SK-N-SH (cell line): ENCODE results near the gene LY6G6D. TPM values are rescaled to one million over a fixed set of nuclear protein-coding genes. Genes with fewer than 3 reads are reported as not detected.

Experiments
- CTCF ChIA-PET: fragments of 300-600, 350-600 bp; formaldehyde crosslinking; extraction: SDS; loops from one replicate; lab custom pipeline; 2021; lab: Yijun Ruan, JAX
- POLR2A ChIA-PET: fragments of 350-600 bp; sonication (Branson Sonifier 250); formaldehyde crosslinking; extraction: SDS; loops from one replicate; lab custom pipeline; 2020; ENCODE audit warnings: antibody characterized with exemption, inconsistent platforms; lab: Yijun Ruan, JAX
- DNase-seq: peaks from one replicate; pipeline ENCODE4 v3.0.0; 2012
- H2AFZ ChIP-seq: fragments of 200-600 bp; sonication (generic); 2 replicates; pipeline ENCODE4 v1.8.1; 2016; ENCODE audit warnings: antibody characterized with exemption, mild to moderate bottlenecking, low read depth
- H3F3A ChIP-seq: fragments of 200-600 bp; sonication (generic); replicated peaks from 2 replicates; pipeline ENCODE3; 2016; ENCODE audit warnings: antibody characterized with exemption, mild to moderate bottlenecking; ENCODE audit not compliant: insufficient read depth
- H3K27ac ChIP-seq, 2 experiments: fragments of 200-500 bp in 1 of 2; fragments of 200-600 bp in 1 of 2; sonication (Bioruptor generic) in 1 of 2; sonication (generic), shearing (Covaris generic) in 1 of 2; 2 replicates each; pipeline versions ENCODE4 v1.5.1 to v1.6.1; 2014 to 2016; ENCODE audit warnings: low read depth in 2 of 2, inconsistent platforms in 1 of 2, low read length in 1 of 2, mild to moderate bottlenecking in 1 of 2, mixed read lengths in 1 of 2
- H3K27me3 ChIP-seq: fragments of 200-600 bp; sonication (generic), shearing (Covaris generic); 2 replicates; pipeline ENCODE4 v1.6.1; 2016; ENCODE audit warnings: mixed run types; ENCODE audit not compliant: insufficient read depth
- H3K36me3 ChIP-seq, 2 experiments: fragments of 200-500 bp in 1 of 2; fragments of 200-600 bp in 1 of 2; sonication (Bioruptor generic) in 1 of 2; sonication (generic) in 1 of 2; replicated peaks in 1 of 2; 2 replicates each; pipeline versions ENCODE3 to v1.5.1; 2014 to 2016; ENCODE audit warnings: low read length in 1 of 2, mild to moderate bottlenecking in 1 of 2; ENCODE audit not compliant: insufficient read depth in 2 of 2, control insufficient read depth in 1 of 2
- H3K4me1 ChIP-seq, 2 experiments: fragments of 200-500 bp in 1 of 2; fragments of 200-600 bp in 1 of 2; sonication (Bioruptor generic) in 1 of 2; sonication (generic), shearing (Covaris generic) in 1 of 2; 2 replicates each; pipeline versions ENCODE4 v1.5.1 to v1.6.1; 2014 to 2016; ENCODE audit warnings: low read depth in 1 of 2, low read length in 1 of 2, mixed run types in 1 of 2; ENCODE audit not compliant: insufficient read depth in 2 of 2, control insufficient read depth in 1 of 2
- H3K4me2 ChIP-seq: fragments of 200-600 bp; sonication (generic), shearing (Covaris generic); 2 replicates; pipeline ENCODE4 v1.6.1; 2017; ENCODE audit warnings: mixed run types
- H3K4me3 ChIP-seq, 2 experiments: fragments of 200-500 bp in 1 of 2; fragments of 200-600 bp in 1 of 2; sonication (Bioruptor generic) in 1 of 2; sonication (generic), shearing (Covaris generic) in 1 of 2; 2 replicates each; pipeline versions ENCODE4 v1.5.1 to v1.8.1; 2014 to 2016; ENCODE audit warnings: low read depth in 2 of 2, inconsistent platforms in 1 of 2, low read length in 1 of 2, mild to moderate bottlenecking in 1 of 2, mixed read lengths in 1 of 2, moderate library complexity in 1 of 2
- H3K79me2 ChIP-seq: fragments of 200-600 bp; sonication (generic); 2 replicates; pipeline ENCODE4 v1.8.1; 2017; ENCODE audit warnings: mild to moderate bottlenecking; ENCODE audit not compliant: insufficient read depth
- H3K9ac ChIP-seq: fragments of 200-600 bp; sonication (generic); 2 replicates; pipeline ENCODE4 v1.6.1; 2017; ENCODE audit warnings: mixed run types
- H3K9me2 ChIP-seq: fragments of 200-600 bp; sonication (generic); 2 replicates; pipeline ENCODE4 v1.6.1; 2017; ENCODE audit warnings: mixed run types
- H3K9me3 ChIP-seq: fragments of 200-600 bp; sonication (generic); 2 replicates; pipeline ENCODE4 v1.6.1; 2017; ENCODE audit warnings: mixed run types, mild to moderate bottlenecking, moderate library complexity
- H4K20me1 ChIP-seq: fragments of 200-600 bp; sonication (generic); 2 replicates; pipeline ENCODE4 v1.6.1; 2017; ENCODE audit warnings: mild to moderate bottlenecking, mixed run types; ENCODE audit not compliant: insufficient read depth
- CTCF ChIP-seq: fragments of 200-600 bp; sonication (generic); IDR thresholded peaks from 2 replicates; pipeline ENCODE4 v1.6.1; 2017; ENCODE audit warnings: antibody characterized with exemption, mild to moderate bottlenecking, moderate library complexity
- MAX ChIP-seq: IDR thresholded peaks from 2 replicates; pipeline ENCODE4 v1.4.0; 2012; ENCODE audit warnings: low read depth
- NRF1 ChIP-seq: IDR thresholded peaks from 2 replicates; pipeline ENCODE4 v1.6.1; 2012; ENCODE audit warnings: low read depth, mild to moderate bottlenecking, low read length
- PBX3 ChIP-seq: IDR thresholded peaks from 2 replicates; pipeline ENCODE4; 2012
- RAD21 ChIP-seq: IDR thresholded peaks from 2 replicates; pipeline ENCODE4 v1.6.1; 2012; ENCODE audit warnings: mild to moderate bottlenecking, low read length
- RFX5 ChIP-seq: IDR thresholded peaks from 2 replicates; pipeline ENCODE4 v1.6.1; 2012; ENCODE audit warnings: mild to moderate bottlenecking, improper control_type of control experiment, low read length
- TAF1 ChIP-seq: IDR thresholded peaks from 2 replicates; pipeline ENCODE4 v1.6.1; 2012; ENCODE audit warnings: low read depth, mild to moderate bottlenecking, low read length, moderate library complexity, borderline replicate concordance
- TCF12 ChIP-seq: IDR thresholded peaks from 2 replicates; pipeline ENCODE4 v1.4.0; 2012
- USF2 ChIP-seq: fragments of 150-350 bp; IDR thresholded peaks from 2 replicates; pipeline ENCODE4 v1.6.1; 2017; ENCODE audit warnings: antibody characterized with exemption, low read length, low read depth, borderline replicate concordance
- ZBTB33 ChIP-seq: IDR thresholded peaks from 2 replicates; pipeline ENCODE4 v1.4.0; 2012; ENCODE audit warnings: low read depth, borderline replicate concordance
- WGBS: methylation state at CpG from one replicate; pipeline ENCODE4 v1.1.6; 2017; ENCODE audit warnings: low lambda C conversion rate; 5-methylcytosine and 5-hydroxymethylcytosine counted together
- polyA plus RNA-seq, 3 experiments: library from polyadenylated mRNA; depleted of rRNA; stranded (reverse); fragments of >200 nt; gene quantifications; 2 replicates each; pipeline ENCODE4 v1.2.3, GENCODE V29; 2012

LY6G6D gene
- polyA plus RNA-seq, 1 of the 3 experiments (the other 2 are of a cell fraction), result not detected

- Histone ChIP-seq H3K9me3 (no peaks in the 10 kb centered on the region), H3K4me1 (peaks cover 0 to 15% of the 10 kb centered on the region in 2 experiments; a peak in 2 of 4 replicates), H3K4me2 (no peak overlapping the region), H3K27ac (no peak overlapping the region), H3K36me3 (peaks cover 13 to 31% of the 10 kb centered on the region in 2 experiments), H3K4me3 (no peak overlapping the region), H3K79me2 (peaks cover 33% of the 10 kb centered on the region), H3K9ac (no peak overlapping the region), H3K9me2 (no peaks in the 10 kb centered on the region), H3K27me3 (no peaks in the 10 kb centered on the region), H2AFZ (no peak overlapping the region), H4K20me1 (no peaks in the 10 kb centered on the region), H3F3A (no peaks in the 10 kb centered on the region)
- DNase-seq, result no peak
- WGBS, result 71% methylated on average over 3 of the region's 3 CpGs
- ChIA-PET CTCF (interaction anchor here (0.7 kb wide), 1 partner anchor 201 kb away, joined by 3 read pairs; no protein-coding TSS in a partner anchor), POLR2A (no interaction called here)
- TF ChIP-seq TAF1 (no peak), MAX (no peak)
Measured at GRCh38 chr6:31697555-31697954, 17.6 kb upstream of the LY6G6D start.

GRCh38 chr6:31700740-31701401 lies 14.3 kb upstream of the LY6G6D start:
- no peak for DNase-seq
- Histone ChIP-seq H3F3A (peaks cover 10% of the 10 kb centered on the region), H3K4me2 (peak overlapping the region; percentile 97), H3K4me3 (0 out of 4 replicates have a peak overlapping the region, but pooled peaks of 1 of the 2 experiments have one; percentile 6), H4K20me1 (no peaks in the 10 kb centered on the region), H2AFZ (no peak overlapping the region)
- no peak for TF ChIP-seq NRF1
- TF ChIP-seq TCF12, result no peak
- no peak for TF ChIP-seq ZBTB33
- no peak for TF ChIP-seq PBX3
- no peak for TF ChIP-seq RAD21
- TF ChIP-seq USF2, result no peak
- no peak for TF ChIP-seq RFX5
- TF ChIP-seq CTCF, result no peak
- TF ChIP-seq, all 33 proteins: peak for 0
- no peaks in the 10 kb centered on the region for H3K27me3 ChIP-seq
- H3K9ac ChIP-seq, result no peak overlapping the region
- CTCF ChIA-PET, result interaction anchor here (1.8 to 2.1 kb wide), 2 partner anchors 10 to 129 kb away, joined by 6 to 8 read pairs; no protein-coding TSS in a partner anchor
- WGBS, result 84% methylated on average over 5 of the region's 5 CpGs
- H3K9me2 ChIP-seq, result no peaks in the 10 kb centered on the region
- H3K4me1 ChIP-seq, result peaks cover 0 to 15% of the 10 kb centered on the region in 2 experiments; a peak in 2 of 4 replicates
- H3K27ac ChIP-seq, result no peak overlapping the region
- no peaks in the 10 kb centered on the region for H3K9me3 ChIP-seq
- POLR2A ChIA-PET, result no interaction called here
- peaks cover 36% of the 10 kb centered on the region for H3K79me2 ChIP-seq
- peaks cover 4 to 21% of the 10 kb centered on the region in 2 experiments for H3K36me3 ChIP-seq
